Endodermal cell (in vitro differentiated cells): ENCODE data around the gene SLC12A6. TPM values are rescaled to one million over a fixed set of nuclear protein-coding genes. Genes with fewer than 3 reads are reported as not detected.
"Not testable (repeated sequence)": the region's sequence is repeated elsewhere in the genome, so short reads cannot be mapped to it uniquely, and the experiment has no call there.

Source experiments
- DNase-seq: peaks from one replicate; pipeline ENCODE4 v3.0.0-alpha.2; 2017
- H3K27ac ChIP-seq: 2 replicates; pipeline ENCODE4 v1.5.1; 2013; ENCODE audit warnings: mild to moderate bottlenecking, low read depth, low read length, moderate library complexity
- H3K27me3 ChIP-seq: 2 replicates; pipeline ENCODE4 v1.6.1; 2013; ENCODE audit warnings: mild to moderate bottlenecking, low read length, moderate library complexity; ENCODE audit not compliant: insufficient read depth, control insufficient read depth, poor library complexity, severe bottlenecking
- H3K36me3 ChIP-seq: 2 replicates; pipeline ENCODE4 v1.7.0; 2013; ENCODE audit warnings: mild to moderate bottlenecking, low read length, moderate library complexity; ENCODE audit not compliant: control insufficient read depth, insufficient read depth
- H3K4me1 ChIP-seq: one replicate; pipeline ENCODE4 v1.7.0; 2013; ENCODE audit warnings: low read length; ENCODE audit not compliant: control insufficient read depth, insufficient read depth
- H3K4me3 ChIP-seq: 2 replicates; pipeline ENCODE4 v1.5.1; 2013; ENCODE audit warnings: mild to moderate bottlenecking, low read length, moderate library complexity
- H3K9ac ChIP-seq: 2 replicates; pipeline ENCODE4 v1.6.1; 2013; ENCODE audit warnings: mild to moderate bottlenecking, low read length, moderate library complexity; ENCODE audit not compliant: poor library complexity, severe bottlenecking; ENCODE audit errors: extremely low read depth
- H3K9me3 ChIP-seq: 2 replicates; pipeline ENCODE4 v1.6.1; 2013; ENCODE audit warnings: mild to moderate bottlenecking, low read length, moderate library complexity; ENCODE audit not compliant: control insufficient read depth
- H3K27ac Mint-ChIP-seq: 2 replicates; pipeline ENCODE4 v1.8.0; 2020; ENCODE audit warnings: mixed read lengths
- H3K27me3 Mint-ChIP-seq: 2 replicates; pipeline ENCODE4 v1.8.0; 2021; ENCODE audit warnings: mild to moderate bottlenecking, mixed read lengths; ENCODE audit not compliant: insufficient read depth
- H3K36me3 Mint-ChIP-seq: 2 replicates; pipeline ENCODE4 v1.8.0; 2020; ENCODE audit warnings: low read depth, mixed read lengths
- H3K4me1 Mint-ChIP-seq: 2 replicates; pipeline ENCODE4 v1.8.0; 2020; ENCODE audit warnings: mixed read lengths
- H3K4me3 Mint-ChIP-seq: 2 replicates; pipeline ENCODE4 v1.8.0; 2020; ENCODE audit warnings: mild to moderate bottlenecking, moderate library complexity, mixed read lengths
- H3K9me3 Mint-ChIP-seq: 2 replicates; pipeline ENCODE4 v1.8.0; 2020; ENCODE audit warnings: mild to moderate bottlenecking, mixed read lengths
- WGBS, 2 experiments: methylation state at CpG; one replicate each; pipeline versions ENCODE4 v1.1.5 to v1.1.7; 2013; ENCODE audit warnings: missing lambda C conversion rate in 2 of 2, mixed read lengths in 1 of 2; ENCODE audit not compliant: insufficient coverage in 1 of 2, insufficient read length in 1 of 2; 5-methylcytosine and 5-hydroxymethylcytosine counted together
- total RNA-seq, 2 donors: library from RNA; stranded (reverse); fragmentation: NEBNext Ultra II Directional in 1 of 2; extraction: Animal tissue kit (Norgen Biotek cat#: 25700) in 1 of 2; gene quantifications; 2 replicates in 1 of 2; 3 replicates in 1 of 2; pipeline ENCODE4 v1.2.1, GENCODE V29; 2021
- TF ChIP-seq, protein P1 (sequence below): fragments of 200-600 bp; sonication (generic); conservative IDR thresholded peaks from 2 replicates; pipeline ENCODE4 v1.5.0; 2021; ENCODE audit warnings: antibody characterized with exemption, mild to moderate bottlenecking

SLC12A6 gene
- total RNA-seq, 2 donors from 2014 or later = 18.2 to 23.3 TPM

GRCh38 chr15:34348735-34349300 is 11.2 kb upstream of the SLC12A6 start:
- Mint-ChIP-seq H3K36me3 (peaks cover 3% of the 10 kb centered on the region), H3K4me3 (no peak overlapping the region), H3K4me1 (peaks cover 27% of the 10 kb centered on the region), H3K9me3 (no peaks in the 10 kb centered on the region), H3K27me3 (peaks cover 4% of the 10 kb centered on the region), H3K27ac (no peak overlapping the region)
- Histone ChIP-seq H3K4me1 (peaks cover 9% of the 10 kb centered on the region), H3K27ac (no peak overlapping the region), H3K27me3 (no peaks in the 10 kb centered on the region), H3K9me3 (no peaks in the 10 kb centered on the region), H3K36me3 (no peaks in the 10 kb centered on the region), H3K9ac (no peak overlapping the region), H3K4me3 (no peak overlapping the region)
- DNase-seq = no peak
- TF ChIP-seq, protein P1, sequence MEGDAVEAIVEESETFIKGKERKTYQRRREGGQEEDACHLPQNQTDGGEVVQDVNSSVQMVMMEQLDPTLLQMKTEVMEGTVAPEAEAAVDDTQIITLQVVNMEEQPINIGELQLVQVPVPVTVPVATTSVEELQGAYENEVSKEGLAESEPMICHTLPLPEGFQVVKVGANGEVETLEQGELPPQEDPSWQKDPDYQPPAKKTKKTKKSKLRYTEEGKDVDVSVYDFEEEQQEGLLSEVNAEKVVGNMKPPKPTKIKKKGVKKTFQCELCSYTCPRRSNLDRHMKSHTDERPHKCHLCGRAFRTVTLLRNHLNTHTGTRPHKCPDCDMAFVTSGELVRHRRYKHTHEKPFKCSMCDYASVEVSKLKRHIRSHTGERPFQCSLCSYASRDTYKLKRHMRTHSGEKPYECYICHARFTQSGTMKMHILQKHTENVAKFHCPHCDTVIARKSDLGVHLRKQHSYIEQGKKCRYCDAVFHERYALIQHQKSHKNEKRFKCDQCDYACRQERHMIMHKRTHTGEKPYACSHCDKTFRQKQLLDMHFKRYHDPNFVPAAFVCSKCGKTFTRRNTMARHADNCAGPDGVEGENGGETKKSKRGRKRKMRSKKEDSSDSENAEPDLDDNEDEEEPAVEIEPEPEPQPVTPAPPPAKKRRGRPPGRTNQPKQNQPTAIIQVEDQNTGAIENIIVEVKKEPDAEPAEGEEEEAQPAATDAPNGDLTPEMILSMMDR = no peak
- 73 to 83% methylated on average over 1 of the region's 1 CpG for WGBS, 2 experiments

DNA sequence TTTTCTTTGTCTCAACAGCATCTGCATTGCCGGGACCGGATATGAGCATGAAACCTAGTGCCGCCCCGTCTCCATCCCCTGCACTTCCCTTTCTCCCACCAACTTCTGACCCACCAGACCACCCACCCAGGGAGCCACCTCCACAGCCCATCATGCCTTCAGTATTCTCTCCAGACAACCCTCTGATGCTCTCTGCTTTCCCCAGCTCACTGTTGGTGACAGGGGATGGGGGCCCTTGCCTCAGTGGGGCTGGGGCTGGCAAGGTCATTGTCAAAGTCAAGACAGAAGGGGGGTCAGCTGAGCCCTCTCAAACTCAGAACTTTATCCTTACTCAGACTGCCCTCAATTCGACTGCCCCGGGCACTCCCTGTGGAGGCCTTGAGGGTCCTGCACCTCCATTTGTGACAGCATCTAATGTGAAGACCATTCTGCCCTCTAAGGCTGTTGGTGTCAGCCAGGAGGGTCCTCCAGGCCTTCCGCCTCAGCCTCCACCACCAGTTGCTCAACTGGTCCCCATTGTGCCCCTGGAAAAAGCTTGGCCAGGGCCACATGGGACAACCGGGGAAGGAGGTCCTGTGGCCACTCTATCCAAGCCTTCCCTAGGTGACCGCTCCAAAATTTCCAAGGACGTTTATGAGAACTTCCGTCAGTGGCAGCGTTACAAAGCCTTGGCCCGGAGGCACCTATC is 10.5 kb upstream of the SLC12A6 start:
- Mint-ChIP-seq H3K4me3 (no peak overlapping the region), H3K27ac (no peak overlapping the region), H3K9me3 (no peaks in the 10 kb centered on the region), H3K36me3 (peaks cover 3% of the 10 kb centered on the region), H3K4me1 (peaks cover 27% of the 10 kb centered on the region), H3K27me3 (peaks cover 4% of the 10 kb centered on the region)
- H3K9ac ChIP-seq = no peak overlapping the region
- H3K36me3 ChIP-seq = no peaks in the 10 kb centered on the region
- H3K4me1 ChIP-seq = peaks cover 9% of the 10 kb centered on the region
- no peaks in the 10 kb centered on the region for H3K9me3 ChIP-seq
- H3K27ac ChIP-seq = no peak overlapping the region
- TF ChIP-seq, protein P1 = no peak
- no peak overlapping the region for H3K4me3 ChIP-seq
- no peak for DNase-seq
- H3K27me3 ChIP-seq = no peaks in the 10 kb centered on the region
- 84 to 95% methylated on average over 3 to 13 of the region's 13 CpGs for WGBS, 2 experiments

- Histone ChIP-seq H3K27ac (peak within 1 kb of the TSS; percentile 82), H3K9me3 (no peaks in the 10 kb centered on the region), H3K4me3 (peak within 1 kb of the TSS; percentile 99), H3K27me3 (no peaks in the 10 kb centered on the region), H3K36me3 (peaks cover 30% of the 10 kb centered on the region), H3K9ac (peak within 1 kb of the TSS; percentile 88), H3K4me1 (no peaks in the 10 kb centered on the region)
- Mint-ChIP-seq H3K4me3 (no peak within 1 kb of the TSS), H3K36me3 (peaks cover 28% of the 10 kb centered on the region), H3K27me3 (peaks cover under 1% of the 10 kb centered on the region), H3K9me3 (no peaks in the 10 kb centered on the region), H3K4me1 (peaks cover 10% of the 10 kb centered on the region), H3K27ac (peak within 1 kb of the TSS; percentile 81)
- WGBS, 2 experiments = 1 to 2% methylated on average over 24 to 37 of the region's 38 CpGs
- DNase-seq = peak; percentile 98
- TF ChIP-seq, protein P1 = peak; percentile 97
Observed at GRCh38 chr15:34342737-34343575, 5.4 kb upstream of the SLC12A6 start, which contains the start of the genes NOP10 and NUTM1. Gene NOP10, minus strand, starts transcription at chr15:34343136. Its CDS starts 63 bp downstream, at chr15:34343073. Gene NUTM1, plus strand, starts transcription at chr15:34343315. Its CDS starts 382 bp downstream, at chr15:34343697.

DNA sequence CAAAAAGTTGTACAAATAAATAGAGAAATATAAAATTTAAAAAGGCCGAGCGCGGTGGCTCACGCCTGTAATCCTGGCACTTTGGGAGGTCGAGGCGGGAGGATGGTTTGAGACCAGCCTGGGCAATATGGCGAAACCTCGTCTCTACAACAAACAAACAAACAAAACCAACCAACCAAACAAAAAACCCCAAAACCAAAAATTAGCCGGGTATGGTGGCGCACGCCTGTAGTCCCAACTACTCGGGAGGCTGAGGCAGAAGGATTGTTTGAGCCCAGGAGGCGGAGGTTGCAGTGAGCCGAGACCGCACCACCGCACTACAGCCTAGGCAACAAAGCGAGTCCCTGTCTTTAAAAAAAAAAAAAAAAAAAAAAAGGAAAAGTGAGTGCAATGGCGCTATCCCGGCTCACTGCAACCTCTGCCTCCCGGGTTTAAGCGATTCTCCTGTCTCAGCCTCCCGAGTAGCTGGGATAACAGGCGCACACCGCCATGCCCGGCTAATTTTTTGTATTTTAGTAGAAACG is 4.7 kb upstream of the SLC12A6 start:
- not testable (repeated sequence) for H3K9me3 ChIP-seq, H3K27me3 Mint-ChIP-seq, DNase-seq, H3K4me1 Mint-ChIP-seq, H3K27me3 ChIP-seq, H3K27ac ChIP-seq, H3K4me3 Mint-ChIP-seq, H3K4me1 ChIP-seq, H3K9me3 Mint-ChIP-seq
- Histone ChIP-seq H3K36me3 (peaks cover 30% of the 10 kb centered on the region), H3K9ac (peak overlapping the region; percentile 88), H3K4me3 (peak overlapping the region; percentile 99)
- Mint-ChIP-seq H3K27ac (peak overlapping the region; percentile 81), H3K36me3 (peaks cover 28% of the 10 kb centered on the region)
- WGBS, 2 experiments = 31 to 40% methylated on average over 10 to 26 of the region's 26 CpGs
